ENCODE data around the gene ENPP3.
"Not testable (repeated sequence)": the region's sequence is repeated elsewhere in the genome, so short reads cannot be mapped to it uniquely, and the experiment has no call there.

Gene ENPP3

GRCh38 chr6:131692031-131692430 is 54.9 kb downstream of the ENPP3 start:
- no peak for DNase-seq

GRCh38 chr6:131692589-131692988 is 55.5 kb downstream of the ENPP3 start:
- DNase-seq = no peak

GRCh38 chr6:131693384-131693783 is 56.3 kb downstream of the ENPP3 start:
- DNase-seq = no peak

GRCh38 chr6:131694832-131695426 is 57.8 kb downstream of the ENPP3 start:
- no peak for DNase-seq

- no peak for DNase-seq
These were observed 59.9 kb downstream of the ENPP3 start for GRCh38 chr6:131696956-131697355.

- DNase-seq = not testable (repeated sequence)
These were observed 63.7 kb downstream of the ENPP3 start for GRCh38 chr6:131700851-131701250.

- DNase-seq = not testable (repeated sequence)
These were observed 66.8 kb downstream of the ENPP3 start for GRCh38 chr6:131703905-131704304.

- DNase-seq = not testable (repeated sequence)
These were observed 73.8 kb downstream of the ENPP3 start, which contains the start of gene CTAGE9 for GRCh38 chr6:131710917-131711316. CTAGE9 (minus strand) TSS chr6:131711017; CDS start chr6:131711017, 0 bp downstream.

GRCh38 chr6:131715567-131715966 is 78.5 kb downstream of the ENPP3 start:
- not testable (repeated sequence) for DNase-seq

GRCh38 chr6:131717836-131718542 is 80.9 kb downstream of the ENPP3 start:
- no peak for DNase-seq

GRCh38 chr6:131721161-131721560 is 84.1 kb downstream of the ENPP3 start:
- DNase-seq = no peak

- no peak for DNase-seq
These were observed 87.0 kb downstream of the ENPP3 start for GRCh38 chr6:131724114-131724513.

- DNase-seq = no peak
These were observed 90.4 kb downstream of the ENPP3 start for GRCh38 chr6:131727467-131727866.

GRCh38 chr6:131727868-131728267 is 90.8 kb downstream of the ENPP3 start:
- DNase-seq = no peak

- DNase-seq = no peak
These were observed 91.3 kb downstream of the ENPP3 start for GRCh38 chr6:131728296-131728939.

GRCh38 chr6:131729550-131729949 is 92.4 kb downstream of the ENPP3 start:
- DNase-seq = no peak

- DNase-seq = no peak
These were observed 93.2 kb downstream of the ENPP3 start for GRCh38 chr6:131730264-131730663.

- no peak for DNase-seq
These were observed 94.1 kb downstream of the ENPP3 start for GRCh38 chr6:131731224-131731623.

GRCh38 chr6:131733376-131734016 is 96.4 kb downstream of the ENPP3 start:
- DNase-seq = no peak

GRCh38 chr6:131736003-131736596 is 99.0 kb downstream of the ENPP3 start:
- no peak for DNase-seq

- DNase-seq = no peak
These were observed 99.7 kb downstream of the ENPP3 start for GRCh38 chr6:131736811-131737210.

- no peak for DNase-seq
These were observed 102.0 kb downstream of the ENPP3 start for GRCh38 chr6:131739136-131739535.

- DNase-seq = no peak
These were observed 103.1 kb downstream of the ENPP3 start for GRCh38 chr6:131740161-131740560.

Measured in SIG-M5 (cell line).